Fibroblast of mammary gland (primary cell): Measurements from ENCODE around the gene GMPR.

Experiments
- DNase-seq: peaks from one replicate; pipeline ENCODE4 v3.0.0-alpha.2; 2010; ENCODE audit warnings: low read depth
- H3K4me3 ChIP-seq: 2 replicates; pipeline ENCODE4 v1.5.1; 2011; ENCODE audit warnings: low read depth, mild to moderate bottlenecking, low read length, moderate library complexity; ENCODE audit not compliant: control insufficient read depth
- CTCF ChIP-seq: conservative IDR thresholded peaks from 2 replicates; pipeline ENCODE4 v1.5.1; 2011; ENCODE audit warnings: low read depth, low read length, inconsistent platforms; ENCODE audit not compliant: control insufficient read depth, insufficient read depth

GMPR gene

GRCh38 chr6:16238963-16239797 lies 793 bp downstream of the GMPR start:
- DNase-seq: no peak
- TF ChIP-seq CTCF: no peak

DNA sequence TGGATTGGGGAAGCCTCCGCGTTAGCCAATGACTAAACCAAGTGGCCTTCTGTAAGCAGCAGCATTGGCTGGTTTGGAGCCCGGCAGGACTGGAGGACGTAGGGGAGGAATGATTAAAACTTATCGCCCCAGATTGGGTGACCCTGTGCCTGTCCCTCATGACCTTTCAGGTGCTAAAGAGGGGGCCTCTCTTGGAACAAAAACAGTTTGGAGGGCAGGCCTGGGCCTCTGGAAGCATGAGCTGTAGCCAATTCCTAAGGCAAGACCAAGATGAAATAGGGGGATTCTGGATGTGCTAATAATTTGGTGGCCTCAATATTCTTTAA lies 1.4 kb downstream of the GMPR start:
- peak; percentile 35 for DNase-seq
- no peak for TF ChIP-seq CTCF
- H3K4me3 ChIP-seq: no peak overlapping the region

More at GRCh38 chr6:16238963-16239797, 793 bp downstream of the GMPR start:
- H3K4me3 ChIP-seq: peak overlapping the region; percentile 55

DNA sequence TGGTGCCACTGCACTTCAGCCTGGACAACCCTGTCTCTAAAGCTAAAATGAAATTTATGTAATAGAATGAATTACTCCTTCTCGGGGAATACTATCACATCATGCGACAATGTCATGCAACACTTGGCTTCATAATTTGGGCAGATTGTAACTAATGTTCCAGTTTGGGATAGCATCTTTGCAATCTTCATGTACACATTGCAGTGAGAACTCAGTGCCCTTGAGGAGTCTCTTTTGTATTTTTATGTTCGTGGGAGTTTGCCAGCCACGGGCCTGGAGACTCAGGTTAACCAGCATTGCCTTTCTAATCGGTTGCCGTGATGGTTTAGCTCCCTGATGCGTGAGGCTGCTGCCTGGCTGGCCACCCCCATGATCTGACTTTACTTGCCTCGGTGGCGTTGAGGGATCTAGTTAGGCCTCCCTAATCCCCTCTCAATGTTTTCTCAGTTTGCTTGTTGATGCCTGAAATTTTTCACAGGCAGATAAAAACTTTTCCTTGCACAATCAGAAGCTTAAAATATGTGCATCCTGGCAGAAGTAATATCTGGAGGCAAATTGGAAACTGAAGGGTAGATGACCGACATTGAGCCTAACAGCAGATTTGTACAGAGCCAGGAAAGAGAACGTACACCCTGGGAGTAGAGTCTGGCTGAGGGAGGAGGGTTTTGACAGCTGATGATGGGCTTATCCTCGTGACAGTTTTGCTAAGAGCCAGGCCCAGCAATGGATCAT lies 2.4 kb downstream of the GMPR start:
- no peak for TF ChIP-seq CTCF
- H3K4me3 ChIP-seq: no peak overlapping the region
- no peak for DNase-seq

DNA sequence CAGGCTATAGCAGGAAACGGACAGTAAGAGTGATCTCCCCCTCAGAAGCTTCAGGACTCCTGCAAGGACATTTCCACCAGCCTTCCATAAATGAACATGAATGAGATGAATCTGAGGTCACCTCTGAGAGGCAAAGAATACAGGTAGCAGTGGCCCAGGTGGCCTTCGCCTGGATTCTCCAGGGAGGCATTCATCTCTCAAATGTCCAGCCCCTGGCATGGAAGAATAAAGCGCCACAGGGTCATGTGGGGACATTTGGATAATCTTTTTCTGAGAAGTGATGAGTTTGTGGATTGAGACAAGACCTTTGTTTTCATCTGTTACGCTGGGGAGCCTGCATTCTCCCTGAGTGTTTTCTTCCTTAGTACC lies 2.9 kb downstream of the GMPR start:
- DNase-seq: no peak
- no peak overlapping the region for H3K4me3 ChIP-seq
- TF ChIP-seq CTCF: no peak

DNA sequence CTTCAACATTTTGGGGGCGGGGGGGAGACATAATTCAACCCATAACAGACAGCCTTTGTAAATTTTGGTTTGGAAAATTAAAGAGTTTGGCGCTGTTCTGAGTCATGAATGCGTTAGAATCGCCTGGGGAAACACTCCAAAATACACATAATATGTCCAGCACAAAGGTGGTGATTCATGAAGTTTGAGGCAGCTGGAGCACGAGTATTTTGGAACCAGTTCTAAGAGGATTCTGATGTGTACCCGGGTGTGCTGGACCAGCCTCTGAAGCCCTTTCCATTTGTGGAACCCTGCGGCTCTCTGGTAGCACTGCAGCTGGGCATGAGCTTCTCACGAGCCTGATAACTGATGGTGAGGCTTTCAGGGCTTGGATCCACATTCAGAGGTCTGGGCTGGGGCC lies 4.7 kb downstream of the GMPR start:
- TF ChIP-seq CTCF: no peak
- DNase-seq: peak; percentile 82

GRCh38 chr6:16243664-16244063 lies 5.3 kb downstream of the GMPR start:
- DNase-seq: no peak
- H3K4me3 ChIP-seq: no peak overlapping the region
- TF ChIP-seq CTCF: no peak

More for the DNA sequence above, 4.7 kb downstream of the GMPR start:
- H3K4me3 ChIP-seq: no peak overlapping the region
